PC-9 (cell line): ENCODE results near the gene SART3.

ENCODE experiments used
- CTCF ChIP-seq: fragments of 200-600 bp; sonication (generic); conservative IDR thresholded peaks from 2 replicates; pipeline ENCODE4 v1.6.1; 2017; ENCODE audit warnings: mixed run types, antibody characterized with exemption, mild to moderate bottlenecking, moderate library complexity
- EZH2 ChIP-seq: fragments of 200-600 bp; sonication (generic); IDR thresholded peaks from 2 replicates; pipeline ENCODE4 v1.8.0; 2017; ENCODE audit warnings: antibody characterized with exemption, low read depth

GRCh38 chr12:108603743-108604142 is 42.8 kb upstream of the SART3 start:
- TF ChIP-seq CTCF (no peak), EZH2 (no peak)
